HAP-1 (cell line): Measurements from ENCODE around the gene LMBRD1.
"Not testable (repeated sequence)": the region's sequence is repeated elsewhere in the genome, so short reads cannot be mapped to it uniquely, and the experiment has no call there.

Experiments used
- DNase-seq, 2 experiments: peaks; one replicate each; pipeline ENCODE4 v3.0.0-alpha.2; 2016 to 2020; ENCODE audit warnings: low spot score in 2 of 2
- H3K27me3 ChIP-seq: fragments of 250-450 bp; sonication (Bioruptor Pico); 2 replicates; pipeline ENCODE4 v1.5.1; 2020; ENCODE audit warnings: low read depth, mild to moderate bottlenecking, moderate library complexity
- H3K36me3 ChIP-seq: fragments of 250-450 bp; sonication (Bioruptor Pico); replicated peaks from 2 replicates; pipeline ENCODE4 v1.5.1; 2020; ENCODE audit warnings: mild to moderate bottlenecking
- H3K4me1 ChIP-seq: fragments of 250-450 bp; sonication (Bioruptor Pico); 2 replicates; pipeline ENCODE4 v1.5.1; 2020; ENCODE audit warnings: mild to moderate bottlenecking
- H3K4me3 ChIP-seq: fragments of 250-450 bp; sonication (Bioruptor Pico); 2 replicates; pipeline ENCODE4 v1.5.1; 2020; ENCODE audit warnings: mild to moderate bottlenecking, moderate library complexity
- H3K9me3 ChIP-seq: fragments of 250-450 bp; sonication (Bioruptor Pico); 2 replicates; pipeline ENCODE4 v1.5.1; 2020; ENCODE audit warnings: mild to moderate bottlenecking, moderate library complexity
- in situ Hi-C: fragments of 300-500 bp; cut with MboI; formaldehyde crosslinking; loops from 3 replicates; pipeline ENCODE4 v1.14.3; 2020; ENCODE audit warnings: low sequenced_read_pairs, inconsistent platforms, mixed read lengths

LMBRD1 gene

DNA sequence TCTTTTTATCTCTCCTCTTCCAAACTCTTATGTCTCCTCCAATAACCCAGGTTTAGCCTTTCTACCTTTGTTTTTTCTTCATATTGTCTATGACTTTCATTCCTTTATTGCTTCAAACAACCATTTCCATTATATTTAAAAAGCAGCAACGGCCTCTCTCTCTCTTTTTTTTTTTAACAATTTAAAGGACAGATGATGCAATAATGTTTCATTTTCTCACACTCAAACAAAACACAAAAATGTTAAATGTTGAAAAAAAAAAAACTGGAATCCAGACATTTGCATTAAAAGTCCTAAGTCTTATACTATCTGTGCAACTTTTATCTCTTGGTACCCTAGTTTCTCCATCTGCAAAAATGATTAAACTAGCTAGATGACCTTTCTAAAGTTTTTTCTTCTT is 105.8 kb downstream of the LMBRD1 start:
- Histone ChIP-seq H3K4me3 (no peak overlapping the region), H3K27me3 (no peaks in the 10 kb centered on the region), H3K4me1 (no peaks in the 10 kb centered on the region), H3K9me3 (no peaks in the 10 kb centered on the region), H3K36me3 (no peaks in the 10 kb centered on the region)
- no peak for DNase-seq
- in situ Hi-C loops = no loop called here

DNA sequence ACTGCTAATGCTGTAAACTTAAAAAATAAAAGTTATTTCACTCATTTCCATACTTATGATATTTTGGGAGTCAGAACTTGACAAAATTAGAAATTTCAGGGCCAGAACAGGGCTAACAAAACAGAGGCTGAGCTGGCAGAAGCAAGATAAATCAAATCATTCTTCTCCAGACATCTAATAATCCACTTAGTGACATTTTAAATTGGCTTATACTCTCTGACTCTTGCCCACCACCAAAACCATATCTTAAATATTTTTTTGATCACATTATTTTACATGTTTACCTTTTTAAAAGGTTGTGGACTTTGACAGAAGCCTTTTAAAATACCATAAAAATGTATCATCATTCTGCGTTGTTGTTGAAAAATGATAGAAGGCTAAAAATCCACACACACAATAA is 116.5 kb downstream of the LMBRD1 start:
- H3K36me3 ChIP-seq = no peaks in the 10 kb centered on the region
- H3K4me1 ChIP-seq = peaks cover 6% of the 10 kb centered on the region
- in situ Hi-C loops = no loop called here
- no peaks in the 10 kb centered on the region for H3K27me3 ChIP-seq
- H3K4me3 ChIP-seq = no peak overlapping the region
- no peaks in the 10 kb centered on the region for H3K9me3 ChIP-seq
- no peak for DNase-seq

DNA sequence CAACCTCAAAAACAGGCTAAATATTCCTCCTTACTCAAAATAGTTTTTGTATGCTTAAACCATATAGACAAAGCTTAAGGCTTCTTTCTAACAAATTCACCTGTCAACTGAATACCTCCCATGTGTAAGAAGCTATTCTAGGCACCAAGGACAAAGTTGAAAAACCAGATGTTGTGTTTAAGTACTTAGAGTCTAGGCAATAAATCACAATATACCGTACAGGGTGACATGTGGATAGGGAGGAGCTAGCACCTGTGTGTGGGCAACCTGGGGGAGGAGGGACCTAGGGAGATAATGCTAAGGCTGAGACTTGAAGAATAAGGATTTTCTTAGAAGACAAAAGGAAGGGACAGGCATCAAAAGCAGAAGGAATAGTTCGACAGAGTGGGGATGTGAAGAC is 123.5 kb downstream of the LMBRD1 start:
- Histone ChIP-seq H3K36me3 (no peaks in the 10 kb centered on the region; the same call in 1 of the 2 replicates), H3K4me3 (no peak overlapping the region), H3K4me1 (no peaks in the 10 kb centered on the region), H3K9me3 (no peaks in the 10 kb centered on the region), H3K27me3 (no peaks in the 10 kb centered on the region)
- in situ Hi-C loops = no loop called here
- no peak for DNase-seq

DNA sequence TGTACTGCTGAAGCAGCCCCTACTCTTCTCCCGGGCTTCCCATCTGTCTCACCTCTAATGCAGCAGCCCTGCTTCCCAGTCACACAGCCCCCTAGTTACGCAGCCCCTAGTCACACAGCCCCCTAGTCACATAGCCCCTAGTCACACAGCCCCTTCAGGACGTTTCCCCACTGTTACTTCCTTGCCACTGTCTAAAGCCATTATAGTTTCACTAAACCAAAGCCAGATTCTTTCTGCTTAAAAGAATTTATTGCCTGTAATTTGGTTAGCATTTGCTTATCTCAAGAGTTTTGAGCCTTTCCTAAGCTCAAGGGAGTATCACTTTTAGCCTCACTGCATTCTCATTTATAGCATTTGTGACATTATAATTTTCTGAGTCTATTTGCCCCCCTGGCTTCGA is 127.9 kb downstream of the LMBRD1 start:
- H3K4me3 ChIP-seq = no peak overlapping the region
- H3K4me1 ChIP-seq = no peaks in the 10 kb centered on the region
- no peaks in the 10 kb centered on the region; the same call in 1 of the 2 replicates for H3K36me3 ChIP-seq
- no peak for DNase-seq
- H3K27me3 ChIP-seq = no peaks in the 10 kb centered on the region
- H3K9me3 ChIP-seq = no peaks in the 10 kb centered on the region
- in situ Hi-C loops = no loop called here

DNA sequence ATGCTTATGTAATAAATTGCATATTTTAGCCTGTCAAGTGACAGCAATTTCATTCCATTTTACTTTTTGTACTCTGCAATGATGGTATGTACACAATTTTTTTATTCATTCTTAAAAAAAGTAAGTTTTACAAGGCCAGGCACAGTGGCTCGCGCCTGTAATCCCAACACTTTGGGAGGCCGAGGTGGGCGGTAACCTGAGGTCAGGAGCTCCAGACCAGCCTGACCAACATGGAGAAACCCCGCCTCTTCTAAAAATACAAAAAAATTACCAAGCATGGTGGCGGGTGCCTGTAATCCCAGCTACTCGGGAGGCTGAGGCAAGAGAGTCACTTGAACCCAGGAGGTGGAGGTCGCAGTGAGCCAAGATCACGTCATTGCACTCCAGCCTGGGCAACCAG is 130.0 kb downstream of the LMBRD1 start:
- H3K36me3 ChIP-seq, H3K9me3 ChIP-seq, in situ Hi-C loops, DNase-seq, H3K4me3 ChIP-seq, H3K4me1 ChIP-seq, H3K27me3 ChIP-seq: not testable (repeated sequence)

DNA sequence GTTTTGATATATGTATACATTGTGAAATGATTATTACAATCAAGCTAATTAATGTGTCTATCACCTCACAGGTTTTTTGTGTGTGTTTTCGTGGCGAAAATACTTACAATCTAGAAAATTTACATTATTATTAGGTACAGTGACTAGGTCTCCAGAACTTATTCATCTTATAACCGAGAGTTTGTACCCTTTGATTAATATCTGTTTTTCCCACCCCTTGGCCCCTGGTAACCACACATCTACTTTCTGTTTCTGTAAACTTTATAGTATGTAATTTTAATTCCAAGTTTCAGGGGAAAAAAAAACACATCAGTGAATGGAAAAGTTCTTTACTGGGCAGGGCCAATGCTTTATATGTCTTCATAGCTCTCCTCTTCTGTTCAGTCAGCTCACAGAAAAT is 131.4 kb downstream of the LMBRD1 start:
- Histone ChIP-seq H3K4me1 (no peaks in the 10 kb centered on the region), H3K9me3 (no peaks in the 10 kb centered on the region), H3K4me3 (no peak overlapping the region), H3K36me3 (no peaks in the 10 kb centered on the region), H3K27me3 (no peaks in the 10 kb centered on the region; the same call in 1 of the 2 replicates)
- DNase-seq = no peak
- in situ Hi-C loops = no loop called here

DNA sequence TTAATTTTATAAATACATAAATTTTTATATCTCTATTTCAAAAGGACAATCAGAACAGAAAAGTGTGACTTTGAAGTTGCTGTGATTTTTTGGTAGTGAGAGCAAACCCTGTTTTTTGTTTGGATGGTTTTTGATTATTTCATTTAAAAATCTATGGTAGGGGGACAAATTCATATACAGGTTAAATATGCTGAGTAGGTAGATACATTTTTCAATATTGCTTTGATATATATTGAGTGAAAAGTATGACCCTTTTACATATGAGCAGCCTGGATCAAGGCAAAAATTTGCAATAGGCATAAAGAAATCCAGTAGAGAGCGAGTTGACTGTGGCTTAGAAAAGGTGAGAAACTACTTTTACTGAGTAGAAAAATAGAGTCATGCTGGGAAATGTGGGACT is 132.3 kb downstream of the LMBRD1 start:
- in situ Hi-C loops = no loop called here
- Histone ChIP-seq H3K4me3 (no peak overlapping the region), H3K27me3 (peaks cover 2% of the 10 kb centered on the region; the same call in 1 of the 2 replicates), H3K36me3 (no peaks in the 10 kb centered on the region), H3K4me1 (no peaks in the 10 kb centered on the region), H3K9me3 (no peaks in the 10 kb centered on the region)
- DNase-seq = no peak

DNA sequence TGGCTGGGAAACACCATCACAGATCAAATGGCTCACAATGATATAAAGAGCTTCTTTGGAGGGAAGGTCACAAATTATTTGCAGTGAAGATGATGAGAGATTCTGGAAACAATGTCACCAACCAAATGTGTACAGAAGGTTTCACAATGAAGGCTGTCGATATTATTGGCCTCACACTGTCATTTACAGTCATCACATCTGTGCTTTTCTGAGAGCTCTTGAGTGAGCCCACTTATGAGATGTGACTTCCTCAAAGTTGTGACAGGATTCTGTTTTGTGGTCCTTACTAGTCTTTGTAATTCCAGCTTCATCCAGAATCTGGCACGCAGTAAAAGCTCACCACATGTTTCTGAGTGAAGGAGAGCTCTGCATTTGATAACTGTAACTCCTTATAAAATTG is 133.6 kb downstream of the LMBRD1 start:
- no peaks in the 10 kb centered on the region for H3K9me3 ChIP-seq
- peaks cover 2% of the 10 kb centered on the region; the same call in 1 of the 2 replicates for H3K27me3 ChIP-seq
- H3K4me3 ChIP-seq = no peak overlapping the region
- H3K4me1 ChIP-seq = no peaks in the 10 kb centered on the region
- no peak for DNase-seq
- in situ Hi-C loops = no loop called here
- no peaks in the 10 kb centered on the region for H3K36me3 ChIP-seq

DNA sequence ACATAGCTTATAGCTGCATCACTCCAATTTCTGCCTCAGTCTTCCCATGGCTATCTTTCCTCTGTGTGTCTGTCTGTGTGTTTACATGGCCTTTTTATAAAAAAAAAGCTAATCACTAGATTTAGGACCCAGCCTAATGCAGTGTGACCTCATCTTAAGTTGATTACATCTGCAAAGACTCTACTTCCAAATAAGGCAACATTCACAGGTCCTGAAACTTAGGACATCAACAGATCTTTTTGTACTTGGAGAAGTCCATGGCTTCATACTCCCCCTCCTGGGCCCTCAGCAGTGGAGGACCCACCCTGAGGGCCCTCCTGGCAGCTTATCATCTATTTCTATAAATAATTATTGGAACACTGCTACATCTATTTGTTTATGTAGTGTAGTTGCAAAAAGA is 146.1 kb downstream of the LMBRD1 start:
- H3K9me3 ChIP-seq = no peaks in the 10 kb centered on the region
- no peaks in the 10 kb centered on the region for H3K36me3 ChIP-seq
- no peaks in the 10 kb centered on the region for H3K4me1 ChIP-seq
- in situ Hi-C loops = no loop called here
- no peaks in the 10 kb centered on the region for H3K27me3 ChIP-seq
- H3K4me3 ChIP-seq = no peak overlapping the region
- no peak for DNase-seq

DNA sequence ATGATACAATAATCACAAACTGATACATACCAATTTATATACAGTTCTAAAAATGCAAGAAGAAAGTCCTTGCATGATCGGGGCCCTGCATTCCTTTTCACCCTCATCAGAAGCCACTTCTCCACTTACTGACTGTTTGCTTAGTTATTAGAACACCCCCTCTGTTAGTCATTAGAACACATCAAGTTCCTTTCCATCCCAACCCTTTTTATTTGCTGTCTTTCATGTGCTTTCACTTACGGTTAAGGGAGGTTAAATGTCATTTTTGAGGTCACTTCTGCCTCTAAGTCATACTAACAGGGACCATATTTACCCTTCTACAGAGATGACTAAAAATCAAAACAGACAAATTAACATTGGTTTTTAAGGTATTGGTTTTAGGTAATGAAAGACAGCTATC is 149.1 kb downstream of the LMBRD1 start:
- Histone ChIP-seq H3K27me3 (no peaks in the 10 kb centered on the region), H3K9me3 (no peaks in the 10 kb centered on the region), H3K36me3 (no peaks in the 10 kb centered on the region), H3K4me3 (no peak overlapping the region), H3K4me1 (no peaks in the 10 kb centered on the region)
- DNase-seq = no peak
- in situ Hi-C loops = no loop called here

DNA sequence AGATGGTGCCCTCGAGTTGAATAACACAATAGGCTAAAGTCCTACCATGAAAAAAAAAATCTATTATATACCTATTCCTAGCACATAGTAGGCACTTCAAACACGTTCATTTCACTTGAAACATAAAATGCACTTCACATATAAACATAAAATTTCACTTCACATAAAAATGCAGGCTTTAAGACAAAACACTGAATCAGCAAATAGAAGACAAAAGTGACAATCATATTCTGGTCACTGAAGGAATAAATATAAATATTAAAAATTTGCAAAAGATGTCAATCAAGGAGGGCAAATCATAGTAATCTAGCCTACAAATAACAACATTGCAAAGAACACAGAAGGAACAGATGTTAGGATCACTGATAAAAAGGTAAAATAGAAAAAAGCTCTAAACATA is 153.1 kb downstream of the LMBRD1 start:
- Histone ChIP-seq H3K27me3 (no peaks in the 10 kb centered on the region), H3K4me1 (no peaks in the 10 kb centered on the region), H3K4me3 (no peak overlapping the region), H3K9me3 (no peaks in the 10 kb centered on the region), H3K36me3 (no peaks in the 10 kb centered on the region)
- no peak for DNase-seq
- in situ Hi-C loops = no loop called here

DNA sequence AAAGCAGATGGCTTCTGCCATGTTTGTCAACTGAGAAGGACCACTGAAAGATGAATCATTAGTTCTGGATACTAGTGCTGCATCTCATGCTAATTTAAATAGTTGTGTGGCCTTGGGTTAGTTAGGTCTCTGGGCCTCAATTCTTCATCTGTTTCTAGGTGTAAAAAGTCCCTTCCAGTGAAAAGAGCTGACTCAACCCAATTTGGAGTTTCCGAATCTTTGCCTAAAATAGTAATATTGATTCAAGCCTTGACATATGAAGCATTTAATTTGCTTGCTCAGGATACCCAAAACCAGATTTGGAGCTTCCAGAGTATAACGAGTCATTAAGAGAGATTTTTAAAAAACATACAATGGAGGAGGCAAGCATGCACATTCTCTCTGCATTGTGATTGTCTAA is 163.9 kb downstream of the LMBRD1 start:
- no peak for DNase-seq
- in situ Hi-C loops = no loop called here

DNA sequence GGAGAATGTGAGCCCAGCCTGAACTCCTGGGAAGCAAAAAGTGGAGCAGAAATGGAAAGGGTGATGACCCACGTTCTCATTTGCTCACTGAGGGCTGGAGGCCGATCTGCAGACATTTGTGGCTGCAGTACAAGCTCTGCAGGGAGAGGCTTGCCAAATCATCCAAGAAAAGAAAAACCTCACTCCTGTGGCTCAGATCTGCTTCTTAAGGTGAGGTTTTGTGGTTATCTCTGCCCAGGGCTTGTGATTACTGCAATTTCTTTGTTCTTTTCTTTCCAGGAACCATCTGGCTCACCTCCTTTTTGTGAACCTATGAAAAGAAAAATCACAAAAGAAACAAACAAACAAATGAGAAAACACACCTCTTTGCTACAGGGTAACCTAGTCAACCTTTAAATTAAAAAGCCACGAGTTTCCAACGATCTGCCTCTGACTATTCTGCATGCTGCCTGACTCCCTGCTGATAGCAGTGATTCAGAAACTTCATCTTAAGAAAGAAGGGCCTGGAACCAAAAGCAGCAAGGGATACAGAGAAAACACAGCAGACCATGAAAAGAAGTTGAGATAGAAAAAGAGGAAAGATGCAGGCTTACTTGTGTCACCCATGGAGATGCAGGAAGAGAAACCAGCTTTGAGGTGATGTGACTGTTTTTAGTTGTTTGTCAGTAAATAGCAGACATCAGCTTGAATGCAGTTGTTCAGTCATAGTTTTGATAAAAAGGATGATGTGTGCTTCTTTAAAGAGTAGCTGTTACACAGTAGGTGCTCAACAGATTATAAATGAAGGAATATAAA is 165.1 kb downstream of the LMBRD1 start:
- Histone ChIP-seq H3K27me3 (no peaks in the 10 kb centered on the region), H3K4me3 (no peak overlapping the region), H3K4me1 (no peaks in the 10 kb centered on the region), H3K9me3 (no peaks in the 10 kb centered on the region), H3K36me3 (no peaks in the 10 kb centered on the region)
- no peak for DNase-seq
- in situ Hi-C loops = no loop called here

More for the DNA sequence above, 163.9 kb downstream of the LMBRD1 start:
- Histone ChIP-seq H3K9me3 (no peaks in the 10 kb centered on the region), H3K27me3 (no peaks in the 10 kb centered on the region), H3K4me3 (no peak overlapping the region), H3K36me3 (no peaks in the 10 kb centered on the region), H3K4me1 (no peaks in the 10 kb centered on the region)

DNA sequence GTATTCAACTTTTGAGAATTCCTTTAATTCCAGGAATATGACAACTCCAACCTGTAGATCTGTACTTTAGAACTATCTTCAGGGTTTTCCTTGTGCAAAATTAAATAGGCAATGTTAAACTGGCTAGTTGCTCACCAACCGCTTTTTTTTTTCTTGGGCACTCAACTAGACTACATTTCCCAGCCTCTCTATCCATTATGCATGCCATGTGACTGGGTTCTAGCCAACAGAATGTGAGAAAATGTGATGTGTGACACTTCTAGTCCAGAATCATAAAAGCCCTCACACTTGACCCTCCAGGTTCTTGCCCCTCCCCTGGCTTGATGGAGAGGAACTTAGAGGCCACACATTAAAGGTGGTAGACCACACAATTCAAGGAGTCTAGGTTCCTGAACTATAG is 166.0 kb downstream of the LMBRD1 start:
- no peak overlapping the region for H3K4me3 ChIP-seq
- no peaks in the 10 kb centered on the region for H3K9me3 ChIP-seq
- no peaks in the 10 kb centered on the region for H3K27me3 ChIP-seq
- no peaks in the 10 kb centered on the region for H3K4me1 ChIP-seq
- no peak for DNase-seq
- H3K36me3 ChIP-seq = no peaks in the 10 kb centered on the region
- in situ Hi-C loops = no loop called here

DNA sequence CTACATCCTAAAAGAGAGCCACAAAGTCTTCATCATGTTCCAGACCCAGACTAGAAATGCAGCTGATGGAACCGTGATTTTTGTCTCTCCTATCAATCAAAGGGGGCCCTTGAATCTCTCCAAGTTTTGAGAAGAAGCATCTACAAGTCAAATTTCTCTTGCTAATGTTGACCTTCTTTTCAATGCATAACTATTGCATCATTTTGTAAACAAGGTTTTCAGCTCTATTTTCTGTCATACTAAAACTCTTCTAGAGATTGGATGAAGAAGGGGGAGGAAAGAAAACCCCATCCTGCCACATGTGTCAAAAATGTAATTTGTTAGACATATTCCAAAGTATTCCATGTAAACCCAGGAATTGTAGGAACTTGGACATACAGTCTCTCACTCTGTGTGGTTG is 169.2 kb downstream of the LMBRD1 start:
- no peak overlapping the region for H3K4me3 ChIP-seq
- no peaks in the 10 kb centered on the region for H3K27me3 ChIP-seq
- H3K9me3 ChIP-seq = no peaks in the 10 kb centered on the region
- in situ Hi-C loops = no loop called here
- no peaks in the 10 kb centered on the region for H3K36me3 ChIP-seq
- no peak for DNase-seq
- H3K4me1 ChIP-seq = peaks cover 4% of the 10 kb centered on the region; the same call in 1 of the 2 replicates
